Measurements from ENCODE around the gene THSD7A.
"Not testable (repeated sequence)": the region's sequence is repeated elsewhere in the genome, so short reads cannot be mapped to it uniquely, and the experiment has no call there.

The THSD7A gene

GRCh38 chr7:11450281-11450680, 381.7 kb downstream of the THSD7A start:
- no peak overlapping the region for H3K4me3 ChIP-seq (ENCODE audit: low read length)
- no peak for DNase-seq (ENCODE audit: low read depth)
- no peak for TF ChIP-seq CTCF (conservative IDR thresholded peaks at IDR 0.05; ENCODE audit: low read depth, low read length)

GRCh38 chr7:11449316-11449715, 382.7 kb downstream of the THSD7A start:
- no peak overlapping the region for H3K4me3 ChIP-seq (ENCODE audit: low read length)
- no peak for TF ChIP-seq CTCF (conservative IDR thresholded peaks at IDR 0.05; ENCODE audit: low read depth, low read length)
- DNase-seq (ENCODE audit: low read depth), result no peak

- no peak for TF ChIP-seq CTCF (conservative IDR thresholded peaks at IDR 0.05; ENCODE audit: low read depth, low read length)
- H3K4me3 ChIP-seq (ENCODE audit: low read length), result no peak overlapping the region
- DNase-seq (ENCODE audit: low read depth), result no peak
Observed at GRCh38 chr7:11448323-11448722, 383.7 kb downstream of the THSD7A start.

GRCh38 chr7:11447106-11447505, 384.9 kb downstream of the THSD7A start:
- no peak for TF ChIP-seq CTCF (conservative IDR thresholded peaks at IDR 0.05; ENCODE audit: low read depth, low read length)
- DNase-seq (ENCODE audit: low read depth), result no peak
- H3K4me3 ChIP-seq (ENCODE audit: low read length), result no peak overlapping the region

- H3K4me3 ChIP-seq (ENCODE audit: low read length); DNase-seq (ENCODE audit: low read depth): not testable (repeated sequence)
Observed at GRCh38 chr7:11443934-11444333, 388.1 kb downstream of the THSD7A start.

- no peak for DNase-seq (ENCODE audit: low read depth)
- H3K4me3 ChIP-seq (ENCODE audit: low read length), result no peak overlapping the region
- TF ChIP-seq CTCF (conservative IDR thresholded peaks at IDR 0.05; ENCODE audit: low read depth, low read length), result no peak
Observed at GRCh38 chr7:11437994-11438393, 394.0 kb downstream of the THSD7A start.

- no peak for TF ChIP-seq CTCF (conservative IDR thresholded peaks at IDR 0.05; ENCODE audit: low read depth, low read length)
- H3K4me3 ChIP-seq (ENCODE audit: low read length), result no peak overlapping the region
- DNase-seq (ENCODE audit: low read depth), result no peak
Observed at GRCh38 chr7:11436773-11437524, 395.0 kb downstream of the THSD7A start.

Measured in retinal pigment epithelial cell (primary cell).